Measurements from ENCODE around the gene KCNE4. TPM values are rescaled to one million over a fixed set of nuclear protein-coding genes. Genes with fewer than 3 reads are reported as not detected.

Gene KCNE4
- total and polyA plus RNA-seq, 8 donors = 0.75 to 25.2 (median 2.2) TPM

DNA sequence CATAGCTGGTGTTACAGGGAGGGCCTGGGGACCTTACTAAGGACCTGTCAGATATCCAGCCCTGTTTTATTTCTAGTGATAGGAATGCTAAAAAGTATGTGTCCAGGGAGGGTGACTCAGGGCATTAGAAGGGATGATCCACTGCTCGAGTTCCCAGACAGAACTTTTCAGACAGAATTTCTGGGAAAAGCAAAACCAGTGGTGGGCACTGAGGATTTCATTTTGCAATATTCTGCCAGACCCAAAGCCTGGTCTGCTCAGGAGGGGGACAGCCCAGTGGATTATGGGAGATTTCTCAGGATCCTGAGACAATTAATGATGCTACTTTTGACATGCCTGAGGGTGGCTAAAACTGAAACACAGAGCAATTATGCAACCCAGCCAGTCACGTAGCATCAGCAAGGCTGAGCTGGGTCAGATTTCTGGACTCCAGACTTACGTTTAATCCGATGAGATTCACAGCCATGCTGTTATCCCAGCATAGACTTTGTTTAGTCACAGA lies 4.7 kb upstream of the KCNE4 start:
- no peak for DNase-seq
- FAIRE-seq = no peak
- H3K36me3 ChIP-seq = no peaks in the 10 kb centered on the region
- peaks cover 0 to 4% (median 0%) of the 10 kb centered on the region in 3 donors for H3K4me1 ChIP-seq
- no peaks in the 10 kb centered on the region for H3K27me3 ChIP-seq
- 80 to 85% methylated on average over 4 of the region's 4 CpGs for WGBS, 2 donors
- no peak overlapping the region for H3K4me3 ChIP-seq
- no peaks in the 10 kb centered on the region for H3K9me3 ChIP-seq
- ATAC-seq = peak in 2 of 4 donors; percentile 9 to 28
- TF ChIP-seq, protein P1, sequence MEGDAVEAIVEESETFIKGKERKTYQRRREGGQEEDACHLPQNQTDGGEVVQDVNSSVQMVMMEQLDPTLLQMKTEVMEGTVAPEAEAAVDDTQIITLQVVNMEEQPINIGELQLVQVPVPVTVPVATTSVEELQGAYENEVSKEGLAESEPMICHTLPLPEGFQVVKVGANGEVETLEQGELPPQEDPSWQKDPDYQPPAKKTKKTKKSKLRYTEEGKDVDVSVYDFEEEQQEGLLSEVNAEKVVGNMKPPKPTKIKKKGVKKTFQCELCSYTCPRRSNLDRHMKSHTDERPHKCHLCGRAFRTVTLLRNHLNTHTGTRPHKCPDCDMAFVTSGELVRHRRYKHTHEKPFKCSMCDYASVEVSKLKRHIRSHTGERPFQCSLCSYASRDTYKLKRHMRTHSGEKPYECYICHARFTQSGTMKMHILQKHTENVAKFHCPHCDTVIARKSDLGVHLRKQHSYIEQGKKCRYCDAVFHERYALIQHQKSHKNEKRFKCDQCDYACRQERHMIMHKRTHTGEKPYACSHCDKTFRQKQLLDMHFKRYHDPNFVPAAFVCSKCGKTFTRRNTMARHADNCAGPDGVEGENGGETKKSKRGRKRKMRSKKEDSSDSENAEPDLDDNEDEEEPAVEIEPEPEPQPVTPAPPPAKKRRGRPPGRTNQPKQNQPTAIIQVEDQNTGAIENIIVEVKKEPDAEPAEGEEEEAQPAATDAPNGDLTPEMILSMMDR (IDR thresholded peaks at IDR 0.05) = no peak
- intact Hi-C loops (cut with DNase I) = no loop called here
- no peak overlapping the region for H3K27ac ChIP-seq

DNA sequence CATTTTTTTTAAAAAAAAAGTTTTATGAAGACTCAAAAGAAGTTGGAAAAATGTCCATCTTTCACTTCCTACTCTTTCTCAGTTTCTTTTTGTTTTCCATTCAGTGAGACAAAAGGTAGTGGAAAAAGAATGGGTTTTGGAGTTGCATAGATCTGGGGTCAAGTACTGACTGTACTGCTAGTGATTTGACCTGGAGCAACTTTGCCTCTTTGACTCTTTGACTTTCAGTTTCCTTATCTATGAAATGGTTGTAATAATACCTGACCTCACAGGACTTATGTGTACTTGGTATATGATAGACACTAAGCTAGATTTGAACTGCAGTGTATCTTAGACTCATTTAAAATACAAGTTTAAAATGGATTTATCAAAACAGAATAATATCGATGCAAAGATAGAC lies 3.5 kb upstream of the KCNE4 start:
- no peaks in the 10 kb centered on the region for H3K27me3 ChIP-seq
- TF ChIP-seq, protein P1 (IDR thresholded peaks at IDR 0.05) = no peak
- H3K27ac ChIP-seq = no peak overlapping the region
- H3K4me1 ChIP-seq = peaks cover 0 to 7% (median 0%) of the 10 kb centered on the region in 3 donors
- H3K4me3 ChIP-seq = no peak overlapping the region
- DNase-seq = no peak
- no peak for ATAC-seq
- WGBS, 2 donors = 58 to 62% methylated on average over 1 of the region's 1 CpG
- no peaks in the 10 kb centered on the region for H3K36me3 ChIP-seq
- FAIRE-seq = no peak
- no peaks in the 10 kb centered on the region for H3K9me3 ChIP-seq
- intact Hi-C loops (cut with DNase I) = no loop called here

DNA sequence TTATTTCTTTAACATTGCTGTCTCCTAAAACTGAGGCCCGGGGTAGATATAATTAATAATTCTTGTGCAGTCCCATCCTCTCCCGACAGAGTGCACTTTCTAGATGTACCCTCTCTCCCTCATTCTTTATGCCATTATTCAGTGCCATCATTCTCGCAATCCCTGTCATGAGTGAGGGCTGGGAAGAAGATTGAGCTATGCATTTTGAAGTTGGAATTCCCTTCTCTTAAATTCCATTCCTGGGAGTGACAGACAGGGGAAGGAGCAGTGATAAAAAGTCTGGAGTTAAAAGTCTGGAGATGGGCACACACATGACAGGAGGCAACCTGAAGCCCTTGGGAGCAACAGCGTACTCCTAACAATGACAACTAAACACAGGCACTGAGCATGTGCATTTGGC lies 2.6 kb upstream of the KCNE4 start:
- intact Hi-C loops (cut with DNase I) = no loop called here
- no peak for FAIRE-seq

DNA sequence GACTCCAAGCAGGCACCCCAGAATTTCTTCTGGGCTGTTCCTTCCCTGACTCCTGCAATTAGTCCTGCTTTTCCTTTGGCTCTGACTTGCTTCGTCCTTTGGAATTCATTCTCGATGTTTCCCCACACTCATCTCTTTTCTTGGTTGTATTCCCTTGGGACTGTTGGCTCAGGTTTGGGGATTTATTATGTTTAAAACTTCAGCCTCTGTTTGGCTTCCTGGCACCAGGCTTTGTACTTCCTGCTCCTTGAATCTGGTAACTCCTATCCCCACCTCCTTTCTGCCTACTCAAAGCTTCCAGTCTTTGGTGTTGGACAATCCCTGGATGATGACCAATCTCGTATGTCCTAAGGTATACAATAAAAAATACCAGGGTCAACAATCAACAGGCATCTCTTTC lies 1.8 kb upstream of the KCNE4 start:
- ATAC-seq (no peak), FAIRE-seq (no peak), DNase-seq (no peak)
- Histone ChIP-seq H3K9me3 (no peaks in the 10 kb centered on the region), H3K27me3 (no peaks in the 10 kb centered on the region), H3K4me3 (no peak overlapping the region), H3K36me3 (no peaks in the 10 kb centered on the region), H3K4me1 (peaks cover 0 to 8% (median 0%) of the 10 kb centered on the region in 3 donors), H3K27ac (no peak overlapping the region)
- WGBS, 2 donors = 86 to 91% methylated on average over 3 of the region's 3 CpGs
- TF ChIP-seq, protein P1 (IDR thresholded peaks at IDR 0.05) = no peak
- intact Hi-C loops (cut with DNase I) = no loop called here

More for the DNA sequence above, 2.6 kb upstream of the KCNE4 start:
- DNase-seq = no peak
- no peak for ATAC-seq
- Histone ChIP-seq H3K4me3 (no peak overlapping the region), H3K27me3 (no peaks in the 10 kb centered on the region), H3K27ac (no peak overlapping the region), H3K9me3 (no peaks in the 10 kb centered on the region), H3K36me3 (no peaks in the 10 kb centered on the region), H3K4me1 (peaks cover 0 to 7% (median 0%) of the 10 kb centered on the region in 3 donors)
- TF ChIP-seq, protein P1 (IDR thresholded peaks at IDR 0.05) = no peak
- 87 to 92% methylated on average over 4 of the region's 4 CpGs for WGBS, 2 donors

DNA sequence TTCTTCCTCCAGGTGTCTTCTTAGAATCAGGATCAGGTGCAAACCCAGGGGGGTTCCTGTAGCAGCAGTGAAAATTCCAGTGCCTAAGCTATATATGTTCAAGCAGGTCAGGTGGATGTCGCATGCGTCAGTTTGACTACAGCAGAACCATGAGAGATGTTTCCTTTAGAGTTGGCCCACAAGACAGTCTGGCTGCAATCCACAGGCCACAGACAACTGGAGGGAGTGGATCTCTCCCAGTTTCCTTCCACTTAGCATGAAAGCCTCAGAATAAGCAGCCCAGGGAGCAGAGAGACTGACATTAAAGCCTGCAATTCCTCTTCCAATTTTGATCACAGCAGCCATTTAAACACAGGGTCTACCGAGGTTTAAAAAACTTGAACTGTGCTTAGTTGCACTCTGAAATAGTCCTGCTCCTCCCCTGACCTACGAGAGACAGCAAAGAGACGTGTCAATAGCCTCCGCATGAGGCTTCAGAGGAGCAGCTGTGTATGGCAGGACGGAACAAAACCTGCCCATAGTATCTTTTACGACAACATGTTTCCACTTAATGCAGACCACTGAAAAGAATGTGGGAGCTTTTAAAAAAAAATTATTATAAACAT lies 988 bp upstream of the KCNE4 start:
- Histone ChIP-seq H3K4me3 (peak overlapping the region in 2 of 4 donors; percentile 33 to 47), H3K36me3 (no peaks in the 10 kb centered on the region), H3K9me3 (no peaks in the 10 kb centered on the region), H3K4me1 (peaks cover 0 to 13% (median 1%) of the 10 kb centered on the region in 3 donors), H3K27ac (no peak overlapping the region), H3K27me3 (no peaks in the 10 kb centered on the region)
- TF ChIP-seq, protein P1 (IDR thresholded peaks at IDR 0.05) = no peak
- intact Hi-C loops (cut with DNase I) = no loop called here
- ATAC-seq (no peak), FAIRE-seq (no peak), DNase-seq (no peak)
- 56 to 57% methylated on average over 8 of the region's 8 CpGs for WGBS, 2 donors
